ENCODE results near the gene ETV3L. TPM values are rescaled to one million over a fixed set of nuclear protein-coding genes. Genes with fewer than 3 reads are reported as not detected.

ETV3L gene
- polyA plus RNA-seq, 6 donors from 2014 or later: not detected

DNA sequence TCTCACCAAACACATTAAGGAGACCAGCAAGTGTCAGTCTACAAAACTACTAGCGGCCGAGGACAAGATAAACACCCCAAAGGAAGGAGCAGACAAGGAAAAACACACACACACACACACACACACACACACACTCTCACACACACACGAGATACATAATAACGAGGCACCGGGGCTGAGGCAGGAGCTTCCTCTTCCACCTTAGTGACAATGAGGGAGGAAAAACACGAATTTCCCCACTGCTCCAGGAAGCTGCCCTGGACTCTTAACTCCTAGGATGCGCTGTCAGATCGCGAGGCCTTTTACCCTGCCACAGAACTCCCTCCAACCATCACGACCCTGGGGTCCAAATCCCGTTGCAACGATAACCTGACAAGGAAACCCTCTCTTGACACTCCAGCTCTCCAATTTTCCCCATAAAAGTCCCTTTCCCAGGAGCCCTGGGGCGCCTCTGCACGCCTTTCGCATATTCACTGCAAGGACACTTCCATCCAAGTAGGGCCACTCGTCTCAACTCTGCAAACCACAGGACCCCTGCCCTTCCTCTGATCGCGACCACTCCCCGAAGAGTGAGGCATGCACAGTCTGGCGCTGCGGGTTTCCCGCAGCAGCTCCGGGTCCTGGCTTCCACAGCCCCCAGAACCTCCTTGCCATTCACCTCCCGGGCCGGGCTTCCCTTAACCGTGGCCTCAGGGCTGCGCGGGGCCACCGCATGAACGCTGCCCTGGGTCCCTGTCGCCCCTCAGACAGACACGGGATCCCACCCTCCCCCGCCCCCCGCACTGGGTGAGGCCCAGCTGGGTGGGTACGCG lies 38.0 kb upstream of the ETV3L start:
- Mint-ChIP-seq H3K4me3 (peak overlapping the region; percentile 83 to 97 (median 95)), H3K27ac (peak overlapping the region; percentile 93 to 98 (median 96)), H3K9me3 (no peaks in the 10 kb centered on the region), H3K27me3 (no peaks in the 10 kb centered on the region), H3K4me1 (peaks cover 33 to 36% (median 36%) of the 10 kb centered on the region in 3 donors), H3K36me3 (peaks cover 19 to 28% of the 10 kb centered on the region in 2 donors)
- ATAC-seq (ENCODE audit: low read depth in 2 of 2) (peak; percentile 4 to 18), DNase-seq (peak; percentile 27)

DNA sequence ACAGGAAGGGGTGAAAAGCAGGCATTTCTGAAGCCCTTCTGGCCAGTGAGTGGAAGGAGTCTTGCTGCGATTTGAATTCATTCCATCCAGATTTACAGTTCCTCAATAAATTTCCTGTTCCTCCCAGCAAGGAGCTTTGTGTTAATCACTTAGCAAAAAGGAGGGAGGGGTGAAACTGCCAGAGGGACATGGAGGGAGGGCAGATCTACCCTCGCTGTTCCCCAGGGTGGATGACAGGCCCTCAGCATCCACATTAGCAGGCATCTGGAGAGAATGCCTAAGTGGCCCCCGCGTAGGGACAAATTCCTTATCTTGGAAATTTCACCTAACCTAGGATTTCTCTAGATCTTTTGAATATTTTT lies 37.4 kb upstream of the ETV3L start:
- Mint-ChIP-seq H3K27ac (peak overlapping the region; percentile 93 to 98 (median 96)), H3K9me3 (no peaks in the 10 kb centered on the region), H3K4me1 (peaks cover 36 to 37% (median 36%) of the 10 kb centered on the region in 3 donors), H3K36me3 (peaks cover 25 to 28% of the 10 kb centered on the region in 2 donors), H3K27me3 (no peaks in the 10 kb centered on the region), H3K4me3 (peak overlapping the region; percentile 83 to 97 (median 95))
- ATAC-seq (ENCODE audit: low read depth in 2 of 2): no peak
- DNase-seq: no peak

DNA sequence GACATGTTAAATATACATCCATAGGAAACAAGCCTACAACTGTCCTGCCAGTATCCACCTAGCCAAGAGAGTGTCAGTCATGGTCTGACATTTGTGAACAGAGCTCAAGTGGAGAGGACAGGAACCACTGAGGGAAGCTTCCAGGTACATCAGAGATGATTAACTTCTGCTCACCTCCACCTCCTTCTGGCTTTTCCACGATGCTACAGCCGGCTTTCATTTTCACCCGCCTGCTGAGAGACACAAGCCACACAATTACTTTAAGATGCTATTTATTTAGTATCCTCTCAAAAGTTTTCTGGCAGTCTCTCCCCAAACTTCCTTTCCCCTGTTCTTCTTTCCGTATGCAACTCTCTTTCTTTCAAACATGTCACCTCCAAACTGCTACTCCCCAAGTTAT lies 36.5 kb upstream of the ETV3L start:
- peak overlapping the region in 5 of 8 donors; percentile 1 to 97 (median 94) for H3K4me3 Mint-ChIP-seq
- DNase-seq (no peak), ATAC-seq (ENCODE audit: low read depth in 2 of 2) (no peak)
- peaks cover 27 to 32% of the 10 kb centered on the region in 2 donors for H3K36me3 Mint-ChIP-seq
- no peaks in the 10 kb centered on the region for H3K27me3 Mint-ChIP-seq
- H3K4me1 Mint-ChIP-seq: peaks cover 36 to 37% (median 36%) of the 10 kb centered on the region in 3 donors
- no peaks in the 10 kb centered on the region for H3K9me3 Mint-ChIP-seq
- H3K27ac Mint-ChIP-seq: peak overlapping the region in 4 of 6 donors; percentile 1 to 97 (median 27)

DNA sequence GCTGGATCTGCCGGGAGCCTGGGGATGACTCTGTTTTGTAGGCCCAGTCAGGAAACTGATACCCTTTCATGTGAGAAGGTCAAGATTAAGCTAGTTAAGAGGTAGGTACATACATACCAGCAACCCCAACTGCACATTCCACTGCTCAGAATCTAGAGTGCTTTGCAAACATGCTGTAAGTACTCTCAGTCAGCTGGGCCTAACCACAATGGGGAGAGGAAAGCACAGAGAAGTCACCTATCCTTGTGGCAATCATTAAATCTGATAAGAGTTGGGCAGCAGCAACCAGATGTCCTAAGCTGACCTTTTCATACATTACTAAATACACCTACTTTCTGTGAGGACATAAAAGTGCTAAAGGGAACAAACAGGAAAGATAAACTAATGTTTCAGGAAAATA lies 36.0 kb upstream of the ETV3L start:
- Mint-ChIP-seq H3K27ac (no peak overlapping the region), H3K9me3 (no peaks in the 10 kb centered on the region), H3K4me3 (peak overlapping the region in 2 of 8 donors; percentile 58 to 83), H3K36me3 (peaks cover 27 to 34% of the 10 kb centered on the region in 2 donors), H3K27me3 (no peaks in the 10 kb centered on the region), H3K4me1 (peaks cover 36 to 37% (median 36%) of the 10 kb centered on the region in 3 donors)
- DNase-seq (no peak), ATAC-seq (ENCODE audit: low read depth in 2 of 2) (no peak)

DNA sequence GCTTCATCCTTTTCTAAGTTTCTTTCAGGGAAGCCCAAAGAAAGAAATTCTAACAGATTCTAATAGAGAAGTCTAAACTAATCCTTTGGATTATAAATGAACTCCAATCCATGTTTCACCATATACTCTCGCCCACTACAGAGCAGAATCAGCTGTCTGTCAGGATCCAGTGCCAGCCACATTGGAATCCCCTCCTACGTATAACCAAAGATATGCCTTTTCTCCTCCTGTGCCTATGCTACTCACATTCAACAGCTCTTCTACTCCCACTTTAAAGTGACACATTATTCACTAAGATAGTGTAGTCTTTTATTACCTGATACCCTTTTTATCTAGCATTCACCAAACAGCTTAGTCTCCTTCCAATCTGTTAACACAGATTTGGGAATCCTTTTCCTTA lies 35.5 kb upstream of the ETV3L start:
- no peak for DNase-seq
- Mint-ChIP-seq H3K4me3 (peak overlapping the region in 1 of 8 donors; percentile 11), H3K27ac (peak overlapping the region in 2 of 6 donors; percentile 73 to 79), H3K4me1 (peaks cover 36 to 37% (median 36%) of the 10 kb centered on the region in 3 donors), H3K27me3 (no peaks in the 10 kb centered on the region), H3K36me3 (peaks cover 27 to 34% of the 10 kb centered on the region in 2 donors), H3K9me3 (no peaks in the 10 kb centered on the region)
- ATAC-seq (ENCODE audit: low read depth in 2 of 2): no peak

DNA sequence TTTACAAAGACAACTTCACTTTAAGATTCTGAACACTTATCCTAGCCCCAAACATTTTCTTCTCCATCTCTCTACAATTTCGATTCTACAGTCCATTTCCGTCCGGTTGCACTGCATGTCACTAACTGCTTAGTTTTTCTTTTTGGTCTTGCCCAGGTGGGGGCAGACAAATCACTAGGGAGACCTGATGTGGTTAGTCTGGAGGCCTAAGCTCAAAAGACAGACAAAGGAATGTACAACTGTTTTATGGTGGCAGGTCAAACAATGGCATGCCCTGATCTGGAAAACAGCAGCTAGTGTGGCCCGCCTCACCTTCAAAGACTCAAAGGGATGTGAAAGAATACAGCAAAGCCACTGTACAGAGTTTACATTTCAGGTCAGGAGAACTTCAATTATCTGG lies 34.8 kb upstream of the ETV3L start:
- DNase-seq (no peak), ATAC-seq (ENCODE audit: low read depth in 2 of 2) (no peak)
- Mint-ChIP-seq H3K27ac (peak overlapping the region in 1 of 6 donors; percentile 11), H3K36me3 (peaks cover 27 to 34% of the 10 kb centered on the region in 2 donors), H3K27me3 (no peaks in the 10 kb centered on the region), H3K9me3 (no peaks in the 10 kb centered on the region), H3K4me3 (peak overlapping the region in 1 of 8 donors; percentile 11), H3K4me1 (peaks cover 35 to 37% (median 35%) of the 10 kb centered on the region in 3 donors)

DNA sequence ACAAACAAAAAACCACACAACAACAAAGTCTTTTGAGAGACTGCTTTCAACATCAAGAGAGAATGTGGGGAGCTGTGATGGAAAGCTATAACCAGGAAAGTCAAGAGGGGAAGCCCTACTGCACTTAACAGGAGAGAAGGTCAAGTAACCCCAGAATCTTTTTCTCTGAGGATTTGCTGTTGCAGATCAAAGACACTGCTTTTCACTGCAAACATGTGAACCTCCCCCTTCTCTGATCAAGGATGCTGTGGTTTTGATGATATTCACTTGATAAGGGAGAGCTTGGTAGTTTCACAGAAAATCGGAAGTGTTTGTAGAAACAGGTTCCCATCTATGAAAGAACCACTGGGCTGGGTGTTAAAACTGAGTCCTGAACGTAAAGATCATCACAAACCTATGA lies 33.8 kb upstream of the ETV3L start:
- H3K27me3 Mint-ChIP-seq: no peaks in the 10 kb centered on the region
- ATAC-seq (ENCODE audit: low read depth in 2 of 2): no peak
- no peaks in the 10 kb centered on the region for H3K9me3 Mint-ChIP-seq
- H3K4me3 Mint-ChIP-seq: peak overlapping the region in 1 of 8 donors; percentile 25
- DNase-seq: no peak
- peaks cover 27 to 29% (median 28%) of the 10 kb centered on the region in 3 donors for H3K4me1 Mint-ChIP-seq
- H3K36me3 Mint-ChIP-seq: peaks cover 27 to 37% of the 10 kb centered on the region in 2 donors
- H3K27ac Mint-ChIP-seq: peak overlapping the region in 1 of 6 donors; percentile 8

DNA sequence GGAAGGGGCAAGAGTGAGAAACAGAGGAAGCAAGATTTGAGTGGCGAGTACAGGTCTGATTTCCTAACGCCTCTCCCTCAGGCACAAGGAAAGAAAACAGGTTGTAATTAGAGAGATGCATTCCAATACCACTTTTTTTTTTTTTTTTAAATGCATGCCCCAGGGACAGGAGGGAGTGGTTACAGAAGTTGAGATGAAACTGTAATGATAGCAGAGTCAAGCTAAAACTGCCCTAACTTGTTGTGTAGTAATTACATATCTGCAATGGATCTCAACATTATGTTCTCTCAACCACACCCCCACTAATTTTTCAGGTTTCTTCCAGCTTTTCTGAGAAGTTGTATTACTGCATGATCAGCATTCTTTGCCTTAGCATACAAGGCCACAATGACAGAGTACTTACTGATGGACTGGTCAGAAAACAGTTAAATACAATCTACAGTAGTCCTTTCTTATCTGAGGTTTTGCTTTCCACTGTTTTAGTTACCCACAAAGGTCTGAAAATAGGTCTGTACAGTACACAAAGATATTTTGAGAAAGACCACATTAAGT lies 33.1 kb upstream of the ETV3L start:
- ATAC-seq (ENCODE audit: low read depth in 2 of 2) (no peak), DNase-seq (no peak)
- Mint-ChIP-seq H3K4me3 (no peak overlapping the region), H3K27ac (no peak overlapping the region), H3K27me3 (no peaks in the 10 kb centered on the region), H3K4me1 (peaks cover 24 to 26% (median 24%) of the 10 kb centered on the region in 3 donors), H3K36me3 (peaks cover 27 to 42% of the 10 kb centered on the region in 2 donors), H3K9me3 (no peaks in the 10 kb centered on the region)

DNA sequence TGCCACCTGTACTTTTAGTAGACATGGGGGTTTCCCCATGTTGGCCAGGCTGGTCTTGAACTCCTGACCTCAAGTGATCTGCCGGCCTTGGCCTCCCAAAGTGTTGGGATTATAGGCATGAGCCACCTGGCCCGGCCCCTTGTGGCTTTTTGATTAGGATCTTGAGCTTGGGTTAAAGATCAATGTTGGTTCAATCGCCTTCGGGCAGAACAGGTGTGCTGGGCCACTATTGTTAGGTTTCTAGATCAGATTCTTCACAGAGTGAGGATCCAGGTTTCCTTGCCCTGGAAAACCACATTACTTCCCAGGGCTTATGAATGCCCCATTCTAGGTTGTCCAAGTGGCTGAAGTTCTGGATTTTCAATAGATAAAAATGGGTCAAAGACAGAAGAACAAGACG lies 32.5 kb upstream of the ETV3L start:
- DNase-seq: no peak
- peaks cover 18 to 20% (median 18%) of the 10 kb centered on the region in 3 donors for H3K4me1 Mint-ChIP-seq
- H3K27me3 Mint-ChIP-seq: no peaks in the 10 kb centered on the region
- H3K36me3 Mint-ChIP-seq: peaks cover 27 to 42% of the 10 kb centered on the region in 2 donors
- H3K9me3 Mint-ChIP-seq: no peaks in the 10 kb centered on the region
- no peak for ATAC-seq (ENCODE audit: low read depth in 2 of 2)
- no peak overlapping the region for H3K27ac Mint-ChIP-seq
- H3K4me3 Mint-ChIP-seq: no peak overlapping the region

DNA sequence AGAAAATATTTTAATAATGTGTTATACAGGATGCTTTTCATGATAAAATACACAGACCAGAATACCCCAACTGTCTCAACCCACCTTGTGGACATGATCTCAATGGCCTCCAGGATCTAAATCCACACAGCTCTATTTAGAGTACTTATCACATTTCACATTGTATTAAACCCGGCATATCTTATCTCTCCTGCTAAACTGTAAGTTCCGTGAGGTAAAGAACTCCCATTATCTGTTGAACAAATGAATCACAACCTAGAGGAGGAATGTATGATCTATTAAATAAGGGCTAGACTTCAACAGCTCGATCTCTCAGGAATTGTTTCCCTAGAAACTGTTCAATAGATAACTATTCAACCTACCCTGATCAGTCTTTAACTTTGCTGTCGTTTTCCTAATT lies 31.7 kb upstream of the ETV3L start:
- no peak overlapping the region for H3K27ac Mint-ChIP-seq
- no peak overlapping the region for H3K4me3 Mint-ChIP-seq
- no peaks in the 10 kb centered on the region for H3K9me3 Mint-ChIP-seq
- no peak for DNase-seq
- no peak for ATAC-seq (ENCODE audit: low read depth in 2 of 2)
- peaks cover 10 to 13% (median 12%) of the 10 kb centered on the region in 3 donors for H3K4me1 Mint-ChIP-seq
- peaks cover 28 to 39% of the 10 kb centered on the region in 2 donors for H3K36me3 Mint-ChIP-seq
- no peaks in the 10 kb centered on the region for H3K27me3 Mint-ChIP-seq

DNA sequence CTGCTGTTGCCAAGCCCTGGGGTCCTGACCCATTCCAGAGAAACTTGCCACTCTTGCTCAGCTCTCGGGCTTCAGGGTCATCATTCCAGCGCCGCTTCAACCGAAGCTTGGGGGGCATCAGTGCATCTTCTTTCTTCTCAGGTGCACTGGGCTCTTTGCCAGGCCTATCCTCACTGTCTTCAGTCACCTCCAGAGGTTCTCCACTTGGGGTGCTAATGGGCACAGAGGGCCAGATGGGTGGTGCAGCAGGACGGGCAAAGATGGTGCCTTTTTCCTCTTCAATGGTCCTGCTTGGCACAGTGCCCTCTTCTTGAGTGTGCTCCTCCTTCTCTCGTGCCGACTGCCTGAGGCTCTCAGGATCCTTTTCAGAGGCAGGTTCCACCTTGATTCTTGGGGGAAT lies 25.2 kb upstream of the ETV3L start:
- peaks cover 23 to 36% of the 10 kb centered on the region in 2 donors for H3K36me3 Mint-ChIP-seq
- peak overlapping the region in 1 of 6 donors; percentile 5 for H3K27ac Mint-ChIP-seq
- no peaks in the 10 kb centered on the region for H3K9me3 Mint-ChIP-seq
- ATAC-seq (ENCODE audit: low read depth in 2 of 2) (no peak), DNase-seq (no peak)
- peaks cover 2 to 29% (median 13%) of the 10 kb centered on the region in 3 donors for H3K4me1 Mint-ChIP-seq
- H3K27me3 Mint-ChIP-seq: no peaks in the 10 kb centered on the region
- H3K4me3 Mint-ChIP-seq: no peak overlapping the region

DNA sequence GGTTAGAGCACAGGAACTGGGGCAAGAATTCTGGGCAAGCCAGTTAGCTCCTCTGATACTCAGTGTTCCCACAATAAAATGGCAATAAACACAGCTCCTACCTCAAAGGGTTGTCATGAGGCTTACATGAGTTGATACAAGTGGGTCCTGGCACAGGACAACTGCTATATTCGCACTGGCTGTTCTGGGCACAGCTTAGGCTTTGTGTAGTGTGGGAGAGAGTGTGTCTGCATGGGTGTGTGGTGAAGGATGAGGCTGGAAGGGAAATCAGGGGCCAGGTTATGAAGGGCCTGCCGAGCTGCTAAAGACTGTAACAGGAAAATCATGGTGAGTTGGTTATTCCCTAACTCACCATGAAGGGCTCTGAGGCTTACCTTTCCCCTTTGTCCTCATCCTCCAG lies 19.8 kb upstream of the ETV3L start:
- H3K4me1 Mint-ChIP-seq: peaks cover 15 to 29% (median 15%) of the 10 kb centered on the region in 3 donors
- no peak for ATAC-seq (ENCODE audit: low read depth in 2 of 2)
- no peaks in the 10 kb centered on the region for H3K9me3 Mint-ChIP-seq
- DNase-seq: no peak
- H3K27ac Mint-ChIP-seq: peak overlapping the region in 1 of 6 donors; percentile 69
- no peaks in the 10 kb centered on the region for H3K27me3 Mint-ChIP-seq
- H3K4me3 Mint-ChIP-seq: no peak overlapping the region
- H3K36me3 Mint-ChIP-seq: peaks cover 7 to 16% of the 10 kb centered on the region in 2 donors

DNA sequence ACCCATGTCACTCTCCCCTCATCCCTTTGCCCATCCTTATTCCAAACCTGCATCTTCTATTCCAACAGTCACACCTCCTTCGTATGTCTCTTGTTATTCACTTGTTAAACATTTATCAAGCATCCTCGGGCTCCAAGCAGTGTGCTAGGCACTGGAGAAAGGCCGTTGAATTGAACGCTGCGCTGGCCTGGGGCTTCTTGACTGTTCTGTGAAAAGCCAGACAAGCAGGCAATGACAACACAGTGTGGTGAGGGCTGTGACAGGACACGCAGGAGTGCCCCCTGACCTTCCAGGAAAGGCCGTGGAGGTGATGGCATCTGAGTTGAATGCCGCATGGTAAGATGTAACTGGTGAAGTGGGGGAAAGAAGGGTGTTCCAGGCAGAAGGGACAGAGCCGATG lies 19.4 kb upstream of the ETV3L start:
- Mint-ChIP-seq H3K4me3 (no peak overlapping the region), H3K27ac (peak overlapping the region in 1 of 6 donors; percentile 81), H3K27me3 (no peaks in the 10 kb centered on the region), H3K9me3 (no peaks in the 10 kb centered on the region), H3K36me3 (peaks cover 7 to 12% of the 10 kb centered on the region in 2 donors), H3K4me1 (peaks cover 14 to 24% (median 15%) of the 10 kb centered on the region in 3 donors)
- DNase-seq (no peak), ATAC-seq (ENCODE audit: low read depth in 2 of 2) (no peak)

Data from naive B cell (primary cell).